GM12878 (cell line): ENCODE results near the gene RPA3. TPM values are rescaled to one million over a fixed set of nuclear protein-coding genes. Genes with fewer than 3 reads are reported as not detected.

Experiments used
- ATF3 ChIP-seq: IDR thresholded peaks from 2 replicates; pipeline ENCODE4 v1.6.1; 2011; ENCODE audit warnings: low read depth, mild to moderate bottlenecking, low read length, moderate library complexity, borderline replicate concordance; ENCODE audit errors: extremely low read depth
- BCL3 ChIP-seq: IDR thresholded peaks from 2 replicates; pipeline ENCODE4 v1.6.1; 2011; ENCODE audit warnings: borderline replicate concordance, low read depth, mild to moderate bottlenecking, moderate library complexity, low read length; ENCODE audit not compliant: insufficient read depth, poor library complexity, severe bottlenecking
- CHD1 ChIP-seq: IDR thresholded peaks from 2 replicates; pipeline ENCODE4 v1.6.1; 2012; ENCODE audit warnings: low read depth, low read length, improper control_type of control experiment
- CTCF ChIP-seq, 3 experiments: IDR thresholded peaks in 2 of 3; conservative IDR thresholded peaks in 1 of 3; 2 replicates each; pipeline ENCODE4 v1.5.1; 2011; ENCODE audit warnings: low read depth in 3 of 3, low read length in 3 of 3, mild to moderate bottlenecking in 3 of 3, control low read depth in 2 of 3, moderate library complexity in 2 of 3, inconsistent platforms in 1 of 3, mixed read lengths in 1 of 3; ENCODE audit not compliant: control insufficient read depth in 2 of 3, insufficient read depth in 1 of 3; ENCODE audit errors: extremely low read depth in 1 of 3
- ESRRA ChIP-seq: IDR thresholded peaks from 2 replicates; pipeline ENCODE4 v1.6.1; 2012; ENCODE audit warnings: mild to moderate bottlenecking, low read length, improper control_type of control experiment
- HCFC1 ChIP-seq: fragments of 150-350 bp; IDR thresholded peaks from 2 replicates; pipeline ENCODE4 v1.6.1; 2014; ENCODE audit warnings: low read length
- KLF5 ChIP-seq: fragments of 450-650 bp; IDR thresholded peaks from 2 replicates; pipeline ENCODE4 v1.6.1; 2014; ENCODE audit warnings: mild to moderate bottlenecking; ENCODE audit not compliant: partially characterized antibody
- NR2C1 ChIP-seq: fragments of 450-650 bp; IDR thresholded peaks from 2 replicates; pipeline ENCODE4 v1.6.1; 2017; ENCODE audit warnings: antibody characterized with exemption, mild to moderate bottlenecking, moderate library complexity
- POLR2AphosphoS2 ChIP-seq: IDR thresholded peaks from 2 replicates; pipeline ENCODE4 v1.6.1; 2011; ENCODE audit warnings: low read depth, mild to moderate bottlenecking, low read length, improper control_type of control experiment, moderate library complexity
- RCOR1 ChIP-seq: conservative IDR thresholded peaks from 2 replicates; pipeline ENCODE4 v1.6.1; 2012; ENCODE audit warnings: low read depth, low read length, improper control_type of control experiment
- RELB ChIP-seq: fragments of 450-650 bp; IDR thresholded peaks from 2 replicates; pipeline ENCODE4 v1.6.1; 2017; ENCODE audit warnings: low read depth, mild to moderate bottlenecking, moderate library complexity
- RUNX3 ChIP-seq: IDR thresholded peaks from 2 replicates; pipeline ENCODE4 v1.6.1; 2012; ENCODE audit warnings: low read length, inconsistent platforms
- SIN3A ChIP-seq: IDR thresholded peaks from 2 replicates; pipeline ENCODE4 v1.6.1; 2012; ENCODE audit warnings: low read depth, low read length, improper control_type of control experiment
- SP1 ChIP-seq: IDR thresholded peaks from one replicate; pipeline ENCODE4 v1.6.1; 2011; ENCODE audit warnings: low read depth, low read length
- SPI1 ChIP-seq: IDR thresholded peaks from 2 replicates; pipeline ENCODE4 v1.6.1; 2011; ENCODE audit warnings: low read depth, mild to moderate bottlenecking, low read length, moderate library complexity, borderline replicate concordance; ENCODE audit not compliant: insufficient read depth
- TBL1XR1 ChIP-seq: IDR thresholded peaks from 2 replicates; pipeline ENCODE4 v1.6.1; 2012; ENCODE audit warnings: low read depth, low read length, improper control_type of control experiment
- USF2 ChIP-seq: IDR thresholded peaks from 2 replicates; pipeline ENCODE4 v1.6.1; 2011; ENCODE audit warnings: low read depth, low read length, improper control_type of control experiment, borderline replicate concordance
- YBX1 ChIP-seq: fragments of 450-650 bp; IDR thresholded peaks from 2 replicates; pipeline ENCODE4 v1.6.1; 2016; ENCODE audit warnings: antibody characterized with exemption
- YY1 ChIP-seq: IDR thresholded peaks from 2 replicates; pipeline ENCODE4 v1.6.1; 2011; ENCODE audit warnings: low read depth, mild to moderate bottlenecking, low read length
- ZBTB11 ChIP-seq: fragments of 450-650 bp; formaldehyde crosslinking; IDR thresholded peaks from 2 replicates; pipeline ENCODE4 v1.5.0; 2022; ENCODE audit warnings: mild to moderate bottlenecking, missing genetic modification characterization
- polyA plus RNA-seq, 11 experiments: library from polyadenylated mRNA; depleted of rRNA in 4 of 11; unstranded in 6 of 11; stranded (reverse) in 5 of 11; fragments of >200 nt; fragmentation: Nextera tagmentation in 4 of 11; fragmentation: Illumina TruSeq in 1 of 11; extraction: Ambion mirVana in 4 of 11; extraction: Trizol in 1 of 11; gene quantifications; 1 replicate in 1 of 11; 2 replicates in 10 of 11; pipeline versions ENCODE4 v1.2.1 to v1.2.3, GENCODE V29; 2011 to 2016; ENCODE audit warnings: inconsistent platforms in 2 of 11, missing spikeins in 2 of 11, low read depth in 1 of 11
- total RNA-seq, 4 experiments: library from RNA; depleted of rRNA in 3 of 4; stranded (reverse); fragments of >200 nt in 3 of 4; fragmentation: Illumina TruSeq in 1 of 4; extraction: Trizol in 1 of 4; gene quantifications; 2 replicates each; pipeline versions ENCODE4 v1.2.1 to v1.2.3, GENCODE V29; 2013 to 2021

Gene RPA3
- total and polyA plus RNA-seq, 10 of the 15 experiments (the other 5 are each of a cell fraction or from before 2014, with no cell fraction given) = 60.2 to 343 (median 112) TPM

- no peak for TF ChIP-seq RELB
- no peak for TF ChIP-seq YY1
- TF ChIP-seq BCL3 = no peak
- TF ChIP-seq ATF3 = no peak
- TF ChIP-seq CHD1 = no peak
- no peak for TF ChIP-seq SIN3A
- TF ChIP-seq TBL1XR1 = no peak
- TF ChIP-seq HCFC1 = no peak
- TF ChIP-seq ZBTB11 (CRISPR knock-in tag) = no peak
- no peak for TF ChIP-seq POLR2AphosphoS2
- no peak for TF ChIP-seq SP1
- TF ChIP-seq RCOR1 = no peak
- peak; percentile 3 to 25 (median 21); a peak in 2 of 6 replicates for TF ChIP-seq CTCF (IDR thresholded peaks at IDR 0.05 in 2 of 3, conservative IDR thresholded peaks at IDR 0.05 in 1 of 3; ENCODE audit: control insufficient read depth in 2 of 3, extremely low read depth in 1 of 3, insufficient read depth in 1 of 3, low read depth in 3 of 3, low read length in 3 of 3)
- TF ChIP-seq RUNX3 = no peak
- TF ChIP-seq SPI1 = peak; percentile 22; the same call in 1 of the 2 replicates
- no peak for TF ChIP-seq KLF5
- TF ChIP-seq ESRRA = no peak
- TF ChIP-seq YBX1 = no peak
- TF ChIP-seq NR2C1 = no peak
- TF ChIP-seq USF2 = no peak
Observed at GRCh38 chr7:7764520-7765396, 46.4 kb upstream of the RPA3 start (continued).
